Colonic mucosa (tissue), 4 donors: Measurements from ENCODE around the gene BOD1. TPM values are rescaled to one million over a fixed set of nuclear protein-coding genes. Genes with fewer than 3 reads are reported as not detected.

ENCODE experiments used
- DNase-seq: peaks from one replicate; pipeline ENCODE4 v3.0.0-alpha.2; 2020
- H3K27ac ChIP-seq: fragments of 200-600 bp; one replicate; pipeline ENCODE4 v1.8.0; 2021
- H3K27me3 ChIP-seq: fragments of 200-600 bp; one replicate; pipeline ENCODE4 v1.8.0; 2021
- H3K36me3 ChIP-seq: fragments of 200-600 bp; one replicate; pipeline ENCODE4 v1.8.0; 2021
- H3K4me1 ChIP-seq: fragments of 200-600 bp; one replicate; pipeline ENCODE4 v1.8.0; 2021; ENCODE audit warnings: mild to moderate bottlenecking
- H3K4me3 ChIP-seq: fragments of 200-600 bp; one replicate; pipeline ENCODE4 v1.8.0; 2021
- H3K9ac ChIP-seq, 2 donors: one replicate each; pipeline ENCODE4 v1.7.0; 2013; ENCODE audit warnings: control low read depth in 2 of 2, low read depth in 2 of 2, low read length in 2 of 2
- H3K9me3 ChIP-seq: fragments of 200-600 bp; one replicate; pipeline ENCODE4 v1.8.0; 2021
- intact Hi-C: fragments of 100-400 bp; cut with DNase I; formaldehyde crosslinking; loops from one replicate; pipeline ENCODE4 v1.14.1; 2022
- total RNA-seq, 2 donors: library from RNA; stranded (reverse); fragmentation: NEBNext Ultra II Directional in 1 of 2; extraction: Animal tissue kit (Norgen Biotek cat#: 25700) in 1 of 2; gene quantifications; one replicate each; pipeline ENCODE4 v1.2.1, GENCODE V29; 2021
- TF ChIP-seq, protein P1 (sequence below): fragments of 200-600 bp; IDR thresholded peaks from one replicate; pipeline ENCODE4 v1.8.0; 2022; ENCODE audit warnings: antibody characterized with exemption, mild to moderate bottlenecking
- donor health status: healthy.
- donor health status: DM: no; HTN: no; CAD: no.
- donor health status: DM: no; HTN: no; CAD: no.

The BOD1 gene
- total RNA-seq, 2 donors from 2014 or later, result 24.4 to 31.1 TPM

DNA sequence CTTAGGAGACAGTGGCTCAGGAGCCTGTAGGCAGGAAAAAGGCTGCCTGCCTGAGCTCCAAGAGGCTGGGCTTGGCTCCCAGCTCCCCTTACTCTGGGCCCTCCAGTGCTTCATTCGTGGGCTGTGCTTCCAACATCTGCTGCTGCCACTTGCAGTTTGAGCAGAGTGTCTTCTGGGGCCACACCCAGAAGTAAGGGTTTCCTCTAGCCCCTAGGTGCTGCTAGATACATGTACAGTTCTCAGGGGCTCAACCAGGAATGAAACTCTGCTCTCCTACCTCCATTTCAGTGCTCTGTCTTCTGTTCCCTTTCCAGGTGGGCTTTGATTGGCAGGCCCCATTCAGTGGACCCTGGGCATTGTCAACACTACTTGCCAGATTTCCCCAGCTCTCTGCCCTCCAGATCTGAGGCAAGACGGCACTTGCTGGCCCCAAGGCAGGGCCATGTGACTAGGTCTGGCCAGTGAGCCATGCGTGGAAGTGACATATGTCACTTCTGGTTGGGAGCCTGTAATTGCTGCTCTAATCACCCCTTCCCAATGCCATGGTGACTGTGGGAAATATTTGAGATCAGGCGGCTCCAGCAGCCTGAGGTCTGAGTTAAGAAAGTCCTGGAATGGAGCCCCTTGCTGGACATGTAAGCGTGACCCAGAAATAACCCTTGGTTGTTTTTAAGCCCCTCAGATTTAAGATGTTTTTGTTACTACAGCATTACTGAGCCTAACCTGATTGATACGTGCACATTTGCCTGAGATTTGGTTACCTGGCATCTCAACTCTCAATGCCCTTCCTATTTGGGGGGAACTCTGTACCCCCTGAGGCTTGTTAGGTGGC lies 9.4 kb upstream of the BOD1 start:
- TF ChIP-seq, protein P1, sequence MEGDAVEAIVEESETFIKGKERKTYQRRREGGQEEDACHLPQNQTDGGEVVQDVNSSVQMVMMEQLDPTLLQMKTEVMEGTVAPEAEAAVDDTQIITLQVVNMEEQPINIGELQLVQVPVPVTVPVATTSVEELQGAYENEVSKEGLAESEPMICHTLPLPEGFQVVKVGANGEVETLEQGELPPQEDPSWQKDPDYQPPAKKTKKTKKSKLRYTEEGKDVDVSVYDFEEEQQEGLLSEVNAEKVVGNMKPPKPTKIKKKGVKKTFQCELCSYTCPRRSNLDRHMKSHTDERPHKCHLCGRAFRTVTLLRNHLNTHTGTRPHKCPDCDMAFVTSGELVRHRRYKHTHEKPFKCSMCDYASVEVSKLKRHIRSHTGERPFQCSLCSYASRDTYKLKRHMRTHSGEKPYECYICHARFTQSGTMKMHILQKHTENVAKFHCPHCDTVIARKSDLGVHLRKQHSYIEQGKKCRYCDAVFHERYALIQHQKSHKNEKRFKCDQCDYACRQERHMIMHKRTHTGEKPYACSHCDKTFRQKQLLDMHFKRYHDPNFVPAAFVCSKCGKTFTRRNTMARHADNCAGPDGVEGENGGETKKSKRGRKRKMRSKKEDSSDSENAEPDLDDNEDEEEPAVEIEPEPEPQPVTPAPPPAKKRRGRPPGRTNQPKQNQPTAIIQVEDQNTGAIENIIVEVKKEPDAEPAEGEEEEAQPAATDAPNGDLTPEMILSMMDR, result no peak
- Histone ChIP-seq H3K9ac (no peak overlapping the region), H3K4me1 (no peaks in the 10 kb centered on the region), H3K4me3 (no peak overlapping the region), H3K9me3 (no peaks in the 10 kb centered on the region), H3K27ac (no peak overlapping the region), H3K27me3 (no peaks in the 10 kb centered on the region), H3K36me3 (no peaks in the 10 kb centered on the region)
- intact Hi-C loops, result loop anchor here (10.0 kb wide), 2 partner anchors 129 to 689 kb away; no protein-coding TSS in a partner anchor
- DNase-seq, result no peak

DNA sequence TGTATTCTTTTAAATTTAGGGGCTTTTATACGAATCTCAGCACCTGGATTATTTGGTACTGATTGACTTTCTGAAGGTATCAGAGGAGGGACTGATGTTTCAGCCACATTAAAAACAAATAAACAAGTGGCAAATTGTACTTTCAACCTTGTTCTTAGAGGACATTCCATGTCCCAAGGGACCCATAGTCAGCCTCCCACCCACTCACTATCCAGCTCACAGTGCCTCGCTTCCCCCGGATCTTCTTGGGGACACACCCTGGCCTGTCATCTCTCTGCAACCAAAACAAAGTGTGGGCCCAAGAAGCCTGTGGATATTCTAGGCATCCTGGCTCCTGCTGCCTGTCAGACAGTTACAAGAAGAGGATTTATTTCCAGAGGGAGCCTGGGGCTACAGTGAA lies 8.8 kb upstream of the BOD1 start:
- TF ChIP-seq, protein P1, result no peak
- H3K27ac ChIP-seq, result no peak overlapping the region
- no peaks in the 10 kb centered on the region for H3K27me3 ChIP-seq
- no peaks in the 10 kb centered on the region for H3K9me3 ChIP-seq
- H3K9ac ChIP-seq, result no peak overlapping the region
- no peak overlapping the region for H3K4me3 ChIP-seq
- no peaks in the 10 kb centered on the region for H3K36me3 ChIP-seq
- intact Hi-C loops, result loop anchor here (10.0 kb wide), 2 partner anchors 130 to 690 kb away; no protein-coding TSS in a partner anchor
- DNase-seq, result no peak
- H3K4me1 ChIP-seq, result no peaks in the 10 kb centered on the region

DNA sequence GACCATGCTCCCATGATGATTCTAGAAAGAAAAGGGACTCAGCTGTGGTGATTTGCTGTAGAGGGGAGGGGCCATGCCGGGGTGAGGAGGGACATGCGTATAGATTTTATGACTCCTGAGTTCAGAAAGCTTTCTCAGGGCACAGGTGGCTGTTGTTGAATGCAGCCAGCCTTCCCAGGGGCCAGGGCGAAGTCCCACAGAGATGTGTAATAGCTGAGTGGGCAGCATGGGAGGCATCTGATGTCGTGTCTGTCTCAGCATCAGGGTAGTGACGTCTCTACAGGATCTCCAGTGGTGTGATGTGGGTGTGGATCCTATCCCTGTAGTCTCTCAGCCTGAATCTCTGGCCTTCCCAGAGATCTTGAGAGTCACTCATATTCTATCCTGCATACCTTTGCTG lies 7.8 kb upstream of the BOD1 start:
- Histone ChIP-seq H3K9ac (no peak overlapping the region), H3K4me3 (no peak overlapping the region), H3K36me3 (no peaks in the 10 kb centered on the region), H3K27ac (no peak overlapping the region), H3K9me3 (no peaks in the 10 kb centered on the region), H3K27me3 (no peaks in the 10 kb centered on the region), H3K4me1 (no peaks in the 10 kb centered on the region)
- TF ChIP-seq, protein P1, result no peak
- intact Hi-C loops, result loop anchor here (10.0 kb wide), 2 partner anchors 131 to 691 kb away; no protein-coding TSS in a partner anchor
- DNase-seq, result no peak

DNA sequence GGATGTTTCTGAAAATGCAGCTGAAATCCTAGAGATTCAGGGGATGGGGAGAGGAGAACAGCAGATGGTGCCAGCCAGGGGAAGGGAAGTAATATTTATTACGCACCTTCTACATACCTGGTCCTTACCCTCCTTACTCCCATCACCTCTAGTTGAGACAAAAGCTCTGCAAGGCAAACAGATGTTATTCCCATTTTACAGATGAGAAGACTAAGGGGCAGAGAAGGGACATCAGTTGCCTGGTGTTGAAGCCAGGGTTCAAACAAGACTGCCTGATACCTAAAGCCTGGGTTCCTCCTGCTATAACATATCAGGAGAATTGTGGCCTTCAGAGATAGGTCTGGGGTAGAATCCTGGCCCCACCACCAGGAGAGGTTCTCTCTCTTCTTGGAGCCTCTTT lies 7.3 kb upstream of the BOD1 start:
- TF ChIP-seq, protein P1, result no peak
- H3K27me3 ChIP-seq, result no peaks in the 10 kb centered on the region
- no peak overlapping the region for H3K27ac ChIP-seq
- no peak overlapping the region for H3K4me3 ChIP-seq
- no peaks in the 10 kb centered on the region for H3K4me1 ChIP-seq
- no peak for DNase-seq
- no peaks in the 10 kb centered on the region for H3K9me3 ChIP-seq
- no peaks in the 10 kb centered on the region for H3K36me3 ChIP-seq
- no peak overlapping the region for H3K9ac ChIP-seq
- intact Hi-C loops, result loop anchor here (10.0 kb wide), 2 partner anchors 131 to 691 kb away; no protein-coding TSS in a partner anchor

DNA sequence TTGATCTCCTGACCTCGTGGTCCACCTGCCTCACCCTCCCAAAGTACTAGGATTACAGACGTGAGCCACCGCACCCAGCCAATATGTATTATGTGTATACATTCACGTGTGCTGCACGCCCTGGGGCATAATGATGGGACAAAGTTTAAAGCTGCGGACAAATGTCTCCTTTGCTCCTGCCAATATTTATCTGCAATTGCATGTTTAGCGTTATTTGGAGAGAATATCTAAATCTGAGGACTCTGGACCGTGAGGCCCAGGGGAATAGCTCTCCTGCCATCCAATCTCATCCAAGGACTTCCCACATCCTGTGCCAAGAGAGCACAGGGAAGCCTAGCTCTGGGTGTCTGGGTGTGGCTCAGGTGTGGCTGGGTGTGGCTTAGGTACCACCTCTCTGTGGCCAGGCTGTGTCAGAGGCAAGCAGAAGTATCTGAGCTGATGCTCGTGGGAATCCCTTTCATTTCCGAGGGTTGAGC lies 6.9 kb upstream of the BOD1 start:
- intact Hi-C loops, result loop anchor here (10.0 kb wide), 2 partner anchors 131 to 691 kb away; no protein-coding TSS in a partner anchor

More for the DNA sequence above, 6.9 kb upstream of the BOD1 start:
- H3K27ac ChIP-seq, result no peak overlapping the region
- no peaks in the 10 kb centered on the region for H3K36me3 ChIP-seq
- TF ChIP-seq, protein P1, result no peak
- peak; percentile 69 for DNase-seq
- H3K4me3 ChIP-seq, result no peak overlapping the region
- H3K27me3 ChIP-seq, result no peaks in the 10 kb centered on the region
- no peak overlapping the region for H3K9ac ChIP-seq
- H3K9me3 ChIP-seq, result no peaks in the 10 kb centered on the region
- no peaks in the 10 kb centered on the region for H3K4me1 ChIP-seq
